ENCODE results near the gene CYP4F11. TPM values are rescaled to one million over a fixed set of nuclear protein-coding genes. Genes with fewer than 3 reads are reported as not detected.
"Not testable (repeated sequence)": the region's sequence is repeated elsewhere in the genome, so short reads cannot be mapped to it uniquely, and the experiment has no call there.

The CYP4F11 gene
- total RNA-seq, 1 experiment from 2014 or later: 0.79 TPM

DNA sequence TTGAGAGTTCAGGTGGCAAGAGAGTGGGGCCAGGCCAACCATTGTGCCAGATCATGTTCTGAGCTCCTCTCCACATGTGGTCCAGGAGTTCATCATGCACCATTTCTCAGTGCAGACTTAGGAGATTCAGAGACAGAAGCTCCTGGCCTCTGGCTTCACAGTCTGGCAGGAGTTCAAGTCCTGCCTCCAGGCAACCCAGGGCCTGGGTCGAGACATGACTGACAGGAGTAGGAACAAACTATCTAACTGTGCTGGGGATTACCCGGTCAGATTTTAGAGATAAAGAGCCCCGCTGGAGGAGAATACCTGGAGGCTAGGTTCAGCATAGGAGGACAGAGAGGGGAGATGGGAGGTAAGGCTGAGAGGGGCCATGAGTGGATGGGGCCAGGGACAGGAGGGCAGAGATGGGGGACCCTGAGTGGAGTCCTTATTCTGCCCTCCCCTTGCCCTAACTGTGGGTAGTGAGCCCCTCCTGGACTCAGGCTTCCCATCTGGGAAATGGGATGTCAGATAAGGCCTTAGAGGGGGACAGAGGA, 906 bp upstream of the CYP4F11 start:
- in situ Hi-C loops (cut with HindIII; ENCODE audit: low pct_unique_long_range_greater_than_20kb, low sequenced_read_pairs): no loop called here
- DNase-seq (ENCODE audit: low read depth, low spot score): no peak

DNA sequence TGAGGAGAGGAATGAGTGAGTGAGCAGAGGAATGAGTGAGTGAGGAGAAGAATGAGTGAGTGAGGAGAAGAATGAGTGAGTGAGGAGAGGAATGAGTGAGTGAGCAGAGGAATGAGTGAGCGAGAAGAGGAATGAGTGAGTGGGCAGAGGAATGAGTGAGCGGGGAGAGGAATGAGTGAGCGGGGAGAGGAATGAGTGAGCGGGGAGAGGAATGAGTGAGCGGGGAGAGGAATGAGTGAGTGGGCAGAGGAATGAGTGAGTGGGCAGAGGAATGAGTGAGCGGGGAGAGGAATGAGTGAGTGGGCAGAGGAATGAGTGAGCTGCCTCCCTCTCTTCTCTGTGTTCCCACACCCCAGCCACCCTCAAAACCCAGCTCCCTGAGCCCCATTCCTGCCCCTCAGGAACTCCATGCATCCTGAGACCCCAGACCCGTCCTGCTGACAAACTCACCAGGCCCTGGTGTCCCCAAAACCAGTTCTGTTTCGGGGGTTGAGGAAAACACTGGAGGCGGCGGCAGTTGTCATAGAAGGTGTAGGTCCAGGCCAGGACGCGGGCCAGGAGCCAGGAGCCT, 483 bp downstream of the CYP4F11 start:
- in situ Hi-C loops (cut with HindIII; ENCODE audit: low pct_unique_long_range_greater_than_20kb, low sequenced_read_pairs); DNase-seq (ENCODE audit: low read depth, low spot score): not testable (repeated sequence)

- DNase-seq (ENCODE audit: low read depth, low spot score): no peak
- in situ Hi-C loops (cut with HindIII; ENCODE audit: low pct_unique_long_range_greater_than_20kb, low sequenced_read_pairs): no loop called here
Observed at GRCh38 chr19:15928321-15928720, 6.0 kb downstream of the CYP4F11 start.

- in situ Hi-C loops (cut with HindIII; ENCODE audit: low pct_unique_long_range_greater_than_20kb, low sequenced_read_pairs): no loop called here
- DNase-seq (ENCODE audit: low read depth, low spot score): no peak
Observed at GRCh38 chr19:15926484-15926883, 7.8 kb downstream of the CYP4F11 start.

DNA sequence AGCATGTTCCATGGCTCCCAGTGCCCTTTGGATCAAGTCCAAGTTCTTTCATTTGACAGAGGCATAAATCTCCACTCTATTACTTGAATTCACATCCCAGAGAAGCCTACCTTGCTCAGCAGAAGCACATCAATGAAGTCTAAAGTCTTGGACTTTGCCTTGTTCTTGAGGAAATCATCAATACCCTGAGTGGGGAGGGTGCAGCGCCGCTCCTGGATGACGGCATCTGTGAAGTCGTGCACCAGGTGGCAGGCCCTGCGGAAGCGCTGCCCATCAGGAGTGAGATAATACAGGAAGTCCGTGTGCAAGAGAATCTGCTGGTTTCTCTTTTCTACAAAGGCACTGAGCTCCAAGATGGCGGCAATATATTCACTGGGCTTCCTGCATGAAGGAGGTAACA, 10.6 kb downstream of the CYP4F11 start:
- no peak for DNase-seq (ENCODE audit: low read depth, low spot score)
- in situ Hi-C loops (cut with HindIII; ENCODE audit: low pct_unique_long_range_greater_than_20kb, low sequenced_read_pairs): no loop called here

DNA sequence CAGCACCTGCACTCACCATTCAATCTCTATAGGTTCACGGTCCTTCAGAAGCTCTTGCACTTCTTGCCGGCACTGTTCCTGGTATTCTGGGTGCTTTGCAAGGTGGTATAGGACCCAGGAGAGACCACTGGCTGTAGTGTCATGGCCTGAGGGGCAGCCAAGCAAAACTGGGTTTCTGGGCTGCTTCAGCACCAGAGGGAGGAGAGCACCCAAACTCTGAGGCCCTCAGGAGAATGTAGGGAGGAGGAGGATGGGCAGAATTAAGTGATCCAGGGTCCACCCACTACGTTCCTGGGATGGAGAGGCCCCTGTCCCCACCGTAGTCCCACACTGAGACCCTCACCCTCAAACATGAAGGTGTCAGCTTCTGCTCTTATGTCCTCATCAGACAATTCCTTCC, 12.3 kb downstream of the CYP4F11 start:
- in situ Hi-C loops (cut with HindIII; ENCODE audit: low pct_unique_long_range_greater_than_20kb, low sequenced_read_pairs): no loop called here
- no peak for DNase-seq (ENCODE audit: low read depth, low spot score)

- in situ Hi-C loops (cut with HindIII; ENCODE audit: low pct_unique_long_range_greater_than_20kb, low sequenced_read_pairs): no loop called here
- DNase-seq (ENCODE audit: low read depth, low spot score): no peak
Observed at GRCh38 chr19:15919243-15919642, 15.1 kb downstream of the CYP4F11 start.

- in situ Hi-C loops (cut with HindIII; ENCODE audit: low pct_unique_long_range_greater_than_20kb, low sequenced_read_pairs): no loop called here
- DNase-seq (ENCODE audit: low read depth, low spot score): no peak
Observed at GRCh38 chr19:15915109-15915508, 19.2 kb downstream of the CYP4F11 start.

DNA sequence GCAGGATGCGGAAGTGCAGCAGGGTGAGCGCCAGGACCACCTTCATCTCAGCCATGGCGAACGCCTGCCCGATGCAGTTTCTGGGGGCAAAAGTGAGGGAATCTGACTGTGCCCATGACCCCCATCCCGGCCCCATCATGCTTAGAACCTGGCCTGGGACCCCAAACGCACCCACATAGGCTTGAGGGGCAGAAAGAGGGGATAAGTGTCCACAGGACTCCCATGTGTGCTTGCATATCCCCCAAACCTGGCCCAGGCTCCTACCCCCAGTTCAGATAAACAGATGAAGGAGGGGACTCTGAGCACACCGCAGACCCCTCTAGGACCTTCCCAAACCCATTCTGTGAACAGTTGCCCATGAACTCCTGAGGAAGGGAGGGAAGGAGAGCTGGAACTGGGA, 20.5 kb downstream of the CYP4F11 start:
- in situ Hi-C loops (cut with HindIII; ENCODE audit: low pct_unique_long_range_greater_than_20kb, low sequenced_read_pairs): no loop called here
- no peak for DNase-seq (ENCODE audit: low read depth, low spot score)

- DNase-seq (ENCODE audit: low read depth, low spot score): no peak
- in situ Hi-C loops (cut with HindIII; ENCODE audit: low pct_unique_long_range_greater_than_20kb, low sequenced_read_pairs): no loop called here
Observed at GRCh38 chr19:15913384-15913783, 20.9 kb downstream of the CYP4F11 start.

GRCh38 chr19:15911599-15912235, 22.6 kb downstream of the CYP4F11 start:
- in situ Hi-C loops (cut with HindIII; ENCODE audit: low pct_unique_long_range_greater_than_20kb, low sequenced_read_pairs): no loop called here
- no peak for DNase-seq (ENCODE audit: low read depth, low spot score)

DNA sequence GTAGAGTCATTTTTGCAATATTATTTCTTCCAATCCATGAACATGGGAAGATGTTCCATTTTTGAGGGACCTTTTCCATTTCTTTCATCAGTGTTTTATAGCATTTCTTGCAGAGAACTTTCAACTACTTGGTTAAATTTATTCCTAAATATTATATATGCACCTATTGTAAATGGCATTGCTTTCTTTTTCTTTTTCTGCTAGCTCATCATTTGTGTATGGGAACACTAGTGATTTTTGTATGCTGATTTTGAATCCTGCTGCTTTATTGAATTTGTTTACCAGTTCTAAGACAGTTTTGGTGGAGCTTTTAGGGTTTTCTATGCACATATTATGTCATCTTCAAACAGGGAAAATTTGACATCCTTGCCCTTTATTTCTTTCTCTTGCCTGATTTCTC, 29.3 kb downstream of the CYP4F11 start:
- in situ Hi-C loops (cut with HindIII; ENCODE audit: low pct_unique_long_range_greater_than_20kb, low sequenced_read_pairs): no loop called here
- DNase-seq (ENCODE audit: low read depth, low spot score): no peak

GRCh38 chr19:15902898-15903297, 31.4 kb downstream of the CYP4F11 start:
- DNase-seq (ENCODE audit: low read depth, low spot score); in situ Hi-C loops (cut with HindIII; ENCODE audit: low pct_unique_long_range_greater_than_20kb, low sequenced_read_pairs): not testable (repeated sequence)

DNA sequence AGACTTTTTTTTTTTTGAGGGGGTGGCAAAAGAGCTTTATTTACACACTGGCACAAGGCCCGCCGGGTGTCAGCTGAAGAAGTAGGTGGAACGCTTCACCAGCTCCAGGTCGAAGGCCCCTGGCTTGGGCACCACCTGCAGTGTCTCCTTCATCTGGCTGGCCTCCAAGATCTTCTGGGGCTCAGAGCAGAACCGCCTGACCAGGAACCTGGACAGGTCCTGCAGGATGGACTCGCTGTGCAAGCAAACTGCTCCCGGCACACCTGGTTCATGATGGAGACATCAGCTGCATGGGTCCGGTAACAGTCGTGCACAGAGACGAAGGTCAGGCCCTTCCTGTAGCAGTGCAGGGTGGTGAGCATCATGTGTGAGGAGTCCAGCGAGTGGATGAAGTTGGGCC, 32.1 kb downstream of the CYP4F11 start:
- DNase-seq (ENCODE audit: low read depth, low spot score): no peak
- in situ Hi-C loops (cut with HindIII; ENCODE audit: low pct_unique_long_range_greater_than_20kb, low sequenced_read_pairs): no loop called here

DNA sequence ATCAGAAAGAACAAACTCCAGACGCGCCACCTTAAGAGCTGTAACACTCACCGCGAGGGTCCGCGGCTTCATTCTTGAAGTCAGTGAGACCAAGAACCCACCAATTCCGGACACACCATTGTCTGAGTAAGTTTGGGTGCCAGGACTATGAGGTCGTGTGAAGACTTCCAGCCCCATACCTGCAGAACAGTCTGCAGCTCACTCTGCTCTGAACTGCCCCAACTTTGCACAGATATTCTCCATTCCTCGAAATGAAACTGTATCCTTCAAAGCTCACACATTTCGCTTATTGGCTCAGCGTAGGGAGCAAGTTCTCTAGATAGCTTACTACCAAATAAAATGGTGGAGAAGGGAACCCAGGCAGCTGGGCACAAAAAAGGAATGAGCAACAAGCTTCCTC, 33.8 kb downstream of the CYP4F11 start:
- DNase-seq (ENCODE audit: low read depth, low spot score): no peak
- in situ Hi-C loops (cut with HindIII; ENCODE audit: low pct_unique_long_range_greater_than_20kb, low sequenced_read_pairs): no loop called here

- in situ Hi-C loops (cut with HindIII; ENCODE audit: low pct_unique_long_range_greater_than_20kb, low sequenced_read_pairs); DNase-seq (ENCODE audit: low read depth, low spot score): not testable (repeated sequence)
Observed at GRCh38 chr19:15900032-15900431, 34.3 kb downstream of the CYP4F11 start.

- DNase-seq (ENCODE audit: low read depth, low spot score); in situ Hi-C loops (cut with HindIII; ENCODE audit: low pct_unique_long_range_greater_than_20kb, low sequenced_read_pairs): not testable (repeated sequence)
Observed at GRCh38 chr19:15899561-15899960, 34.8 kb downstream of the CYP4F11 start.

GRCh38 chr19:15897738-15898276, 36.5 kb downstream of the CYP4F11 start, which contains the start of gene CYP4F2:
Gene CYP4F2 (minus strand): TSS chr19:15898074. CDS start chr19:15897611, 463 bp downstream.
- in situ Hi-C loops (cut with HindIII; ENCODE audit: low pct_unique_long_range_greater_than_20kb, low sequenced_read_pairs): no loop called here
- DNase-seq (ENCODE audit: low read depth, low spot score): no peak

All from SK-MEL-5 (cell line).